Thoracic aorta (tissue), 2 donors: ENCODE data around the gene SOX8. TPM values are rescaled to one million over a fixed set of nuclear protein-coding genes. Genes with fewer than 3 reads are reported as not detected.

Source experiments
- ATAC-seq: fragments of 150-250 bp; one replicate; pipeline ENCODE4 v1.8.0; 2017; ENCODE audit warnings: low read depth; ENCODE audit not compliant: insufficient number of reproducible peaks, low FRiP score
- DNase-seq: peaks from one replicate; pipeline ENCODE4 v3.0.0-alpha.2; 2020; ENCODE audit warnings: low spot score
- H3K27ac ChIP-seq, 2 donors: fragments of 200-600 bp; sonication (generic); 1 replicate in 1 of 2; 2 replicates in 1 of 2; pipeline ENCODE4 v1.5.1; 2016; ENCODE audit warnings: mild to moderate bottlenecking in 2 of 2, moderate library complexity in 2 of 2
- H3K27me3 ChIP-seq: fragments of 200-600 bp; sonication (generic); replicated peaks from 2 replicates; pipeline ENCODE4 v1.6.0; 2016; ENCODE audit warnings: mild to moderate bottlenecking; ENCODE audit not compliant: insufficient read depth
- H3K36me3 ChIP-seq: fragments of 200-600 bp; sonication (generic); one replicate; pipeline ENCODE4 v1.5.1; 2016
- H3K4me1 ChIP-seq, 2 donors: fragments of 200-600 bp; sonication (generic); 1 replicate in 1 of 2; 2 replicates in 1 of 2; pipeline versions ENCODE4 v1.5.1 to v1.6.0; 2016; ENCODE audit warnings: low read depth in 2 of 2, mild to moderate bottlenecking in 1 of 2; ENCODE audit not compliant: control insufficient read depth in 1 of 2
- H3K4me3 ChIP-seq: fragments of 200-600 bp; sonication (generic); 2 replicates; pipeline ENCODE4 v1.5.1; 2016; ENCODE audit warnings: mild to moderate bottlenecking
- H3K9me3 ChIP-seq: fragments of 200-600 bp; sonication (generic); 2 replicates; pipeline ENCODE4 v1.5.1; 2016
- CTCF ChIP-seq: fragments of 200-600 bp; sonication (generic); IDR thresholded peaks from one replicate; pipeline ENCODE4 v1.5.1; 2019; ENCODE audit warnings: antibody characterized with exemption
- total RNA-seq, 2 donors: library from RNA; depleted of rRNA; stranded (reverse); fragments of >200 nt; gene quantifications; one replicate each; pipeline versions ENCODE4 v1.1.0 to v1.2.3, GENCODE V29; 2016

The SOX8 gene
- total RNA-seq, 2 donors from 2014 or later: 5.7 to 10.1 TPM

GRCh38 chr16:965036-965395 lies 16.6 kb upstream of the SOX8 start:
- H3K9me3 ChIP-seq: no peaks in the 10 kb centered on the region
- H3K4me1 ChIP-seq: peaks cover 11 to 16% of the 10 kb centered on the region in 2 donors
- H3K27me3 ChIP-seq: no peaks in the 10 kb centered on the region
- no peak overlapping the region for H3K27ac ChIP-seq
- ATAC-seq (no peak), DNase-seq (no peak)
- H3K4me3 ChIP-seq: no peak overlapping the region
- H3K36me3 ChIP-seq: peaks cover 3% of the 10 kb centered on the region
- TF ChIP-seq CTCF: no peak

- DNase-seq: no peak
- Histone ChIP-seq H3K4me3 (no peak overlapping the region), H3K36me3 (peaks cover 3% of the 10 kb centered on the region), H3K27me3 (no peaks in the 10 kb centered on the region), H3K27ac (no peak overlapping the region), H3K4me1 (peaks cover 11 to 19% of the 10 kb centered on the region in 2 donors), H3K9me3 (no peaks in the 10 kb centered on the region)
- TF ChIP-seq CTCF: no peak
- ATAC-seq: no peak
Observed at GRCh38 chr16:965487-965886, 16.1 kb upstream of the SOX8 start.

- TF ChIP-seq CTCF: no peak
- Histone ChIP-seq H3K27ac (no peak overlapping the region), H3K4me1 (peaks cover 11 to 19% of the 10 kb centered on the region in 2 donors), H3K27me3 (no peaks in the 10 kb centered on the region), H3K9me3 (no peaks in the 10 kb centered on the region), H3K36me3 (peaks cover 3% of the 10 kb centered on the region), H3K4me3 (no peak overlapping the region)
- DNase-seq: no peak
- ATAC-seq: no peak
Observed at GRCh38 chr16:966035-966434, 15.5 kb upstream of the SOX8 start.

DNA sequence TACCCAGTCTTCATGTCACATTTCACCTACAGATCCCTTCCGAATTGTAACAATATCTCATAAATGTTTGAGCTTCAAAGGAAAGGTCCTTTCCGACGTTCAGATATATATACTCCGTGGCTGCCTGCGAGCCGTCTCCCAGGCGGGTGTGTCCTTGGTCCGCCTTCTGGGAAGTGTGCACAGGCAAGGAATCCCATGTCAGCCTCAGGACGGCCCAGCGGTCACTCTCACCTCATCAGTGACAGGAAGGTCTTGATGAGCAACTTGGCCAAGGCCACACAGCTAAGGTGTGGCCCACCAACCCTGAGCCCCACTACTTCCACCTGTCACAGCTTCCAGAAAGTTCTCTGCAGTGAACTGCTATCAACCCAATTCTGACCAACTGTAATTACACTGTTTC lies 15.1 kb upstream of the SOX8 start:
- no peak for ATAC-seq
- Histone ChIP-seq H3K27ac (no peak overlapping the region), H3K4me1 (peaks cover 11 to 19% of the 10 kb centered on the region in 2 donors), H3K9me3 (no peaks in the 10 kb centered on the region), H3K4me3 (no peak overlapping the region), H3K36me3 (peaks cover 3% of the 10 kb centered on the region), H3K27me3 (no peaks in the 10 kb centered on the region)
- no peak for TF ChIP-seq CTCF
- DNase-seq: no peak

- Histone ChIP-seq H3K4me1 (peaks cover 11 to 19% of the 10 kb centered on the region in 2 donors), H3K9me3 (no peaks in the 10 kb centered on the region)
- no peak for ATAC-seq
Observed at GRCh38 chr16:967077-967541, 14.5 kb upstream of the SOX8 start.

More at GRCh38 chr16:967077-967541, 14.5 kb upstream of the SOX8 start:
- no peak for DNase-seq
- Histone ChIP-seq H3K27me3 (no peaks in the 10 kb centered on the region), H3K27ac (no peak overlapping the region), H3K4me3 (no peak overlapping the region), H3K36me3 (peaks cover 3% of the 10 kb centered on the region)
- no peak for TF ChIP-seq CTCF
